ENCODE results near the gene BSG. TPM values are rescaled to one million over a fixed set of nuclear protein-coding genes. Genes with fewer than 3 reads are reported as not detected.

The BSG gene
- total RNA-seq, 3 donors from 2014 or later = 270 to 515 (median 282) TPM

- Histone ChIP-seq H3K4me3 (peak overlapping the region; percentile 94 to 98 (median 98)), H3K36me3 (no peaks in the 10 kb centered on the region), H3K27ac (peak overlapping the region; percentile 93 to 99), H3K4me1 (peaks cover 8 to 17% of the 10 kb centered on the region in 2 donors), H3K9me3 (no peaks in the 10 kb centered on the region), H3K27me3 (peaks cover 0 to 11% of the 10 kb centered on the region in 2 donors)
- TF ChIP-seq CTCF (IDR thresholded peaks at IDR 0.05) (no peak), POLR2A (IDR thresholded peaks at IDR 0.05) (no peak), POLR2AphosphoS5 (IDR thresholded peaks at IDR 0.05) (no peak)
- DNase-seq (ENCODE audit: low spot score in 2 of 2) = no peak
- intact Hi-C loops (cut with DNase I; ENCODE audit: low total_unique reads) = no loop called here
Measured at GRCh38 chr19:530134-531008, 42.0 kb upstream of the BSG start.

- Histone ChIP-seq H3K36me3 (no peaks in the 10 kb centered on the region), H3K27me3 (peaks cover 0 to 6% of the 10 kb centered on the region in 2 donors), H3K27ac (peak overlapping the region; percentile 93 to 99), H3K4me3 (peak overlapping the region; percentile 94 to 98 (median 98)), H3K9me3 (no peaks in the 10 kb centered on the region), H3K4me1 (peaks cover 8 to 20% of the 10 kb centered on the region in 2 donors)
- DNase-seq (ENCODE audit: low spot score in 2 of 2) = peak; percentile 79
- intact Hi-C loops (cut with DNase I; ENCODE audit: low total_unique reads) = no loop called here
- TF ChIP-seq POLR2AphosphoS5 (IDR thresholded peaks at IDR 0.05) (peak in 2 of 3 donors; percentile 44 to 60), CTCF (IDR thresholded peaks at IDR 0.05) (no peak), POLR2A (IDR thresholded peaks at IDR 0.05) (no peak)
Measured at GRCh38 chr19:531009-531752, 41.2 kb upstream of the BSG start.

DNA sequence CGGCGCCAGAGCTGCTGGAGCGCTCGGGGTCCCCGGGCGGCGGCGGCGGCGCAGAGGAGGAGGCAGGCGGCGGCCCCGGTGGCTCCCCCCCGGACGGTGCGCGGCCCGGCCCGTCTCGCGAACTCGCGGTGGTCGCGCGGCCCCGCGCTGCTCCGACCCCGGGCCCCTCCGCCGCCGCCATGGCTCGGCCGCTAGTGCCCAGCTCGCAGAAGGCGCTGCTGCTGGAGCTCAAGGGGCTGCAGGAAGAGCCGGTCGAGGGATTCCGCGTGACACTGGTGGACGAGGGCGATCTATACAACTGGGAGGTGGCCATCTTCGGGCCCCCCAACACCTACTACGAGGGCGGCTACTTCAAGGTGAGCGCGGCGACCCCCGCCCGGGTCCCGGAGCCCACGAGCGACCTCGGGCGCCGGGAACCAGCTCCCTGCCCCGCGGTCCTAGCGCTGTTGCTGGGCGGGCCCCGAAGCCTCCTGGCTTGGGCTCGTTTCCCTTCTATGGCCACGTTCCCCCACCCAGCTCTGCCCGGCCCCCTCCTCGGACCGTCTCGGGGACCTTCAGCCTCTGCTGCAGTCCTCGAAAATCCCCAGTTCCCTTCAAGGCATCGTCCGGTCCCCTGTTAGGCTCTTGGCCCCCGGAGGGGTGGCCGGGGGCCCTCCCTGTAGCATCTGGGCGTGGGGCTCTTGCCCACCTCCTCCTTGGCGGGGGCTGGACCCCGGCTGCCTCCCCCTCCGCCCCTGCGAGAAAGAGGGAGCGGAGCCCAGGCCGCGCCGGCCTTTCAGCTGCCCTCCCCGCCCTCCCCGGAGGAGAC is 40.4 kb upstream of the BSG start, which contains the start of gene CDC34:
TSS of gene CDC34 (plus strand) at position 8 of the 808 bp plus-strand sequence. CDS start at position 180, 172 bp downstream.
- no peak for DNase-seq (ENCODE audit: low spot score in 2 of 2)
- Histone ChIP-seq H3K4me3 (peak within 1 kb of the TSS; percentile 94 to 98 (median 98)), H3K27me3 (no peaks in the 10 kb centered on the region), H3K36me3 (no peaks in the 10 kb centered on the region), H3K4me1 (peaks cover 8 to 20% of the 10 kb centered on the region in 2 donors), H3K27ac (peak within 1 kb of the TSS; percentile 93 to 99), H3K9me3 (no peaks in the 10 kb centered on the region)
- TF ChIP-seq POLR2A (IDR thresholded peaks at IDR 0.05) (no peak), CTCF (IDR thresholded peaks at IDR 0.05) (no peak), POLR2AphosphoS5 (IDR thresholded peaks at IDR 0.05) (no peak)
- intact Hi-C loops (cut with DNase I; ENCODE audit: low total_unique reads) = no loop called here

- H3K27ac ChIP-seq = peak overlapping the region; percentile 84 to 99
- no peaks in the 10 kb centered on the region for H3K36me3 ChIP-seq
- DNase-seq (ENCODE audit: low spot score in 2 of 2) = peak; percentile 54 to 70
- peaks cover 8 to 20% of the 10 kb centered on the region in 2 donors for H3K4me1 ChIP-seq
- H3K9me3 ChIP-seq = no peaks in the 10 kb centered on the region
- no peaks in the 10 kb centered on the region for H3K27me3 ChIP-seq
- intact Hi-C loops (cut with DNase I; ENCODE audit: low total_unique reads) = no loop called here
- TF ChIP-seq POLR2AphosphoS5 (IDR thresholded peaks at IDR 0.05) (peak in 1 of 3 donors; percentile 8), POLR2A (IDR thresholded peaks at IDR 0.05) (no peak), CTCF (IDR thresholded peaks at IDR 0.05) (peak in 1 of 3 donors; percentile 44)
- peak overlapping the region; percentile 94 to 98 (median 98) for H3K4me3 ChIP-seq
Measured at GRCh38 chr19:532561-533363, 39.6 kb upstream of the BSG start.

Data from breast epithelium (tissue), 4 donors.